GM21515 (cell line): ENCODE data around the gene EBLN1.

Experiments used
- ATAC-seq: cut with Tn5 transposase; IDR thresholded peaks from one replicate; pipeline ENCODE4 v1.9.1; 2021; ENCODE audit not compliant: unreplicated experiment

EBLN1 gene

DNA sequence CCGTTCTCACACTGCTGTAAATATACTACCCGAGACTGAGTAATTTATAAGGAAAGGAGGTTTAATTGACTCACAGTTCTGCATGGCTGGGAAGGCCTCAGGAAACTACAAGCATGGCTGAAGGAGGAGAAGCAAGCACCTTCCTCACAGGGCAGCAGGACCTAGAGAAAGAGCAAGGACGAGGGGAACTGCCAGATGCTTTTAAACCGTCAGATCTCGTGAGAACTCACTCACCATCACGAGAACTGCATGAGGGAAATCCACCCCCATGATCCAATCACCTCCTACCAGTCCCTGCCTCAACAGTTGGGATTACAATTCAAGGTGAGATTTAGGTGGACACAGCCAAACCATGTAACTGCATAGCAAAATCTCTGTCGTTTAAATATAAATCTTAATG is at the start of gene EBLN1:
Gene EBLN1 (minus strand): TSS at position 174 of the 400 bp plus-strand sequence. CDS start 8,032 bp downstream, outside the sequence.
- ATAC-seq = no peak

DNA sequence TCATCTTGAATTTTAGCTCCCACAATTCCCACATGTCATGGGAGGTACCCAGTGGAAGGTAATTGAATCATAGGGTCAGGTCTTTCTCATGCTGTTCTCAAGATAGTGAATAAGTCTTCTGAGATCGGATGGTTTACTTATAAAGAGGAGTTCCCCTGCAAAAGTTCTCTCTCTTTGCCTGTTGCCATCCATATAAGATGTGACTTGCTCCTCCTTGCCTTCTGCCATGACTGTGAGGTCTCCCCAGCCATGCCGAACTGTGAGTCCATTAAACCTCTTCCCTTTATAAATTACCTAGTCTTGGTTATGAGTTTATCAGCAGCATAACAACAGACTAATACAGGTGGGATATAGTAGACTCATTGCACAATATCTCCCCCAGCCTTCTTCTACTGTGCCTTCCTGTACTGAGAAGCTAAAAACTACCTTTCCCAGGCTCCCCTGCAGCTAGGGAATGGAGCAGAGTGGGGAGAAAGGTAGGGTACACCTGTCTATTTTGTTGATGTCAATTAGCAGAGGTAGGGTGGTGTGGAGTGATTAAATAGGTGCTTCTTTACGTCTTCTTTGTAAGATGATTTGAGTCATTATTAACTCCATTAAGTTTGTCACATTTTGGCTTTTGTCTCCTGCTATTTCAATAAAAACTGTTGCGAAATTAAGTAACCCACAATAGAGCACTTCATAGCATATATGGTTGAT is 48.2 kb upstream of the EBLN1 start:
- ATAC-seq = no peak

DNA sequence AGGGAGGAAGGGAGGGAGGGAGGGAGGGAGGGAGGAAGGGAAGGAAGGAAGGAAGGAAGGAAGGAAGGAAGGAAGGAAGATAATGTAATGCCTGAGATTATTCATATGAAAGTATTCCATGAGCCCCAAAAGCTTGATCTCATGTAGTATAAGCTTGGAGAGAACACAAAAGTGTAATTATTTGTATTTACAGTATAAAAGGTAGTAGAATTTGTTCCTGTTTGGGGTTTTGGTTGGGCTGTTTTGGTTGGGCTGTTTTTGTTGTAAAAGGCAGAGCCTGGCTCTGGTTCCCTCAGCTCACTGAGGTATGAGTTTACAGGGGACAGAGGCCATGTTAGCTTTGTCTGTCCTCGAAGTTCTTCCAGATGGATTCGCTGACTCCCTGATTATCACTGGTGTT is 45.3 kb upstream of the EBLN1 start:
- ATAC-seq = no peak

DNA sequence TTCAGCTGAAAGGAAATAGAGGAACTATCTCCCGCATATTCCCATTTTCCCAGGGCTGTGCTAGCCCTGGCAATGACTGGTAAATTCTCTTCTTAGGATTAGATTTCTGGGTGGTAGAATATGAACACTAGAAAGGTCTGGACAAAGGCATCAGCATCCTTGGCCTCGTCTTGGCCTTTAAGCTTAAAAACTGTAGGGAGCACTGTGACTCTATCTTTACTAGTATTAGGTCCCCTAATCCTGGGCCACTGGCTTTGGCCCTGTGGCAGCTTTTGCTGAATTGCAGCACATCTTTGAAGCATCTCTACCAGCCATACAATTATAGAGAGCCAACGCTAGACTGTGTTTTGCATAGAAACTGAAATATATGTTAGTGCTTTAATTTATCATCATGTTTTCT is 41.5 kb upstream of the EBLN1 start:
- no peak for ATAC-seq

DNA sequence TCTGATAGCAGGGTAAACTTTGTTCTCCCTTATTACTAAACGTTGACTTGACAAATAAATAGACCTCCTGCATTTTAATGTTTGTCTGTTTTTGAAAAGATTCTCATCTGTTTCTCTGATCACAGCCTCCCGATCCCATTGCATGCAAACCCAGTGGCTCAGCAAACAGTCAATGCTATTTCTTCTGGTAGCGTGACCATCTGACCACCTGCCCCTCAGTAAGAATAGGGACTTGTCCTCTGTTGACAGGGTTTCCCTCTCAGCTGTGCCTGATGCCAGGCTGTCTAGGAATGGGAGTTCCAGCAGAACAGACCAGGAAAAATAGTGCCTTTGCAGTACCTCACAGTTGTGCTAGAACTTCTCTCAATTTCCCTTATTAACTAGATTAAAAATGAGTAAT is 40.7 kb upstream of the EBLN1 start:
- ATAC-seq = no peak

DNA sequence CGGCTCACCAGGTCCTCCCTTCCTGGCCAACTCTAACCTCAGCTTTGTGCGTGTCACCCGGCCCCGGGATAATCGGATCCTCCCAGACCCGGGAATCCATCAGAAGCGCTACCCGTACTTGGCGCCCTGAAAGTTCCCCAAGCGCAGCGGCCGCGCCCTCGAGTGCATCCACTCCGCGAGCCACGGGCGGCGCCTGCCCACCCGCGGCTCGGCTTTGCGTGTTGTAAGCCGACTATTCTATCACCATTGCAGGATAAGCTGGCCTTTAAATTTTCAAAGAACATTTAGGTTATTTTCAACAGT is 35.7 kb upstream of the EBLN1 start:
- ATAC-seq = no peak

DNA sequence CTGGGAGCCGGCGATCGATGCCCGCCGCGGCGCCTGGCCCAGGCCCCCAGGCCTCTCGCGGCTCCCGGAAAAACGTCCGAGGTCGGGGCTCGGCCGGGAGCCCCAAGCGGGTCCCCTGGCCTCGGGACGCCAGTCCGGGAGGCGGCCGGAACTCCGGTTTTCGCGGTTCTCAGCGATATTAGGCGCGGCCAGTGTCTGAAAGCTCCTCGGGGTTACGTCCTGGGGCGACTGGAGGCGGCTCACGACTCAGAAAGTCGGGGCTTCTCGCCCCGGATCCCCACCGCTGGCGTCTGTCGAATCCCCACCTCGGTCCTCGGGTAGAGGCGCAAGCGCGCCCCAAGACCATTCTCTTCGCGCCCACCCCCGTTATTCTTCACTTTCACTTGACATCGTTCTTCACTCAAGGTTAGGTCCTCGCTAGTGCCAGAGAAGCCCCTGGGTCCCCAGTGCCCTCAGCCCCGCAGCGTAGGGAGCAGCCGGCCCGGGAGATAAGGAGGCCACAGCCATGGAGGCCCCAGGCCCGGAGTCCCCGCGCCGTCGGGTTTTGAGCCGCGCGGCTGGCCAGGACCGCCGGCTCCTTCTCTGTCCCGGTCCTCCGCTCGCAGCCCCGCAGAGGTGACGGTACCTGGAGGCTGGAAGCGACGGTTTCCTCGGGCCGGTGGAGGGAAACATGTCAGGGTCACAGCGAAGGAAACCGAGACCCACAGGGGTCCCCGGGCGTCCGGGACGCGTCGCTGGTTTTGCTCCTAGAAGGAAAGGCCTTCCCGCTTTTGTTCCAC is 35.2 kb upstream of the EBLN1 start:
- ATAC-seq = peak; percentile 32

DNA sequence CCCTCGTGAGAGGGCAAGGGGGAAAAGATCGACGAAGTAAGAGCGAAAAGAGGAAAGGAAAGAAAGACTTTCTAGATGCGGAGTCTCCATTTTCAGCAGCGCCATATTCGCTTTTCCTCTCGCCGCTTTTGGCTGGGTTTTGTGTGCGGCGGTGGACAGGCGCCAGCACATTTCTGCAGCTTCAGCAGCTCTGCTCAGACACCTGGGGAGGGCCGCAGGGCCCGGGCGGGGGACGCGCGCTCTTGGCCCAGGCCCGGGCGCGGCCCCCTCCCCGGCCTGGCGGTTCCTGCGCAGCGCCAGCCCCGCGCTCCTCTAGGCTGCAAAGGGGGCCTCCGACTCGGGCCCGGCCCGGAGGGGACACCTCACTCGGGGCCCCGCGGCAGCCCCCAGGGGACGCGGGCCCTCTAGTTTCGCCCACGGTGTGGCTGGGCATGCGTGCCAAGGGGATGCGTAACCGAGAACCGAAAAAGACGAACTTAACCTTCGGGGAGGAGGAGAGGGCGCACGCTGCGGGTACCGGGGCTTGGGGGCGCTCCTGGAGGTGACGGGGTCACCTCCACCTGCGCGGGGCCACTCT is 34.5 kb upstream of the EBLN1 start:
- peak; percentile 47 for ATAC-seq

DNA sequence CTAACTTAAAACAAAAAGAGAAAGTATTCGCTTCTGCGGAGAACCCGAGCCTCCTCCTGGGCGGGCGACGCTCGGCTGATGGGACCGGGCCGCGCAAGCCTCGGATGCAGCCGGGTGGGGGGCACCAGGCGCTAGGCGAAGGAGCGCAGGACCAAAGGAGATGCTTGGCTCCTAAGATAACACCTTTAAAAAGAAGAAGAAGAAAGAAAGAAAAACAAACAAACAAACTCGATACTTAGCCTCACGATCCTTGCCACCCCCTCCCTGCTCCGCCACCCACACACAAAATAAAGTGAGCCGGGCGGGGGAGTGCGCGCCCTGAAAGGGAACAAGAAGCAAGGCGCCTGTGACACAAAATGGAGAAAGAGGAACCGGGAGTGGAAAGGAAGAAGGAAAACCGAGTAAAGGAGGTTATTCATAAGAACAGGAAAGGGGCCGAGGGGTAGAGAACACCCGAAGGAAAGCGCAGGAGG is 34.0 kb upstream of the EBLN1 start:
- peak; percentile 66 for ATAC-seq

DNA sequence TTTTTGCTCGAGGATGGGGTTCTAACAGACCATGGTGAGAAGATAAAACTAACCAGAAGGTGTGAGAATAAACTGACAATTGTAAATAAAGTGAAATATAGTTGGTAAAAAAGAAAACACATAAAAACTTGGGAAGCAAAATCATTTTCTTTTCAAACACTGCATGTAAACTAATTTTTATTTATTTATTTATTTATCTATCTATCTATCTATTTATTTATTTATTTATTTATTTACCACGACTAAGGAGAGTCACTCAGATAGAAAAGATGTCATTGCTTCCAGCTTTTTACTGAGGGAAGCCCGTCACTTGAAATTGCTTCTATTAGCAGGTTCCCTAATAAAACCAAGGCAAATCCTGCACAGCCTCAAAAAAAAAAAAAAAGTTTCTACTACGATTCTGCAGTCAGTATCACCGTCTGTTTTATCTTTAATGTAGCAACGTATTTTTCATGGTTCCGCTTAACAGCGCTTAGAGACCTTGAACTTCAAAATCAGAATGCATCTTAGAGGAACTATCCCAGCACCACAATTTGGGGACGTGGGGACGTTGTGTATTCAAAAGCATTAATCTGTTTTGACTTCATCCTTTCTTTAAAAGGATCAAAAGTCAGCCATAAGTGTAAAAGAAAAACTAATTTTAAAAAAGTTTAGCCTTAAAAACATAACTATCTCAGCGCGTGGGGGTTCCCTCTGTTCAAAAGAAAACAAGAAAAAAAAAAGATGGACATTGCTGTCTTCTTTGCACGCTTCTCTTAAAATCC is 33.3 kb upstream of the EBLN1 start:
- peak; percentile 2 for ATAC-seq

DNA sequence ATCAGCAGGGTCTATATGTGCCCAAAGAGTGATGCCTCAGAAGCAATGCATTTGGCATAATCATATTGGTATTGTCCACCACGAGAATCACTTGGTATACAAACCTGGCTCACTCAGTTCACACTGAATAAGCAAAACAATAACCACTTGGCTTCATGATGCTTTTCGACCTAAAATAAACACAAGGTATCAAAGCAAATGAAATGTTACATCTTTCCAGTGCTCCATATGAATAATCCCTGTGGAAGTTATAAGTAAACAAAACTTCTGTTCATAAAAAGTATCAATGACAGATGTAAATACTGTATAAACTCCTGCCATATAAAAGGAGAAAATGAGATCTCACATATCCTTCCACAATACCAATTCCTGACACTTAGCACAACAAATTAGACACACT is 29.8 kb upstream of the EBLN1 start:
- no peak for ATAC-seq

DNA sequence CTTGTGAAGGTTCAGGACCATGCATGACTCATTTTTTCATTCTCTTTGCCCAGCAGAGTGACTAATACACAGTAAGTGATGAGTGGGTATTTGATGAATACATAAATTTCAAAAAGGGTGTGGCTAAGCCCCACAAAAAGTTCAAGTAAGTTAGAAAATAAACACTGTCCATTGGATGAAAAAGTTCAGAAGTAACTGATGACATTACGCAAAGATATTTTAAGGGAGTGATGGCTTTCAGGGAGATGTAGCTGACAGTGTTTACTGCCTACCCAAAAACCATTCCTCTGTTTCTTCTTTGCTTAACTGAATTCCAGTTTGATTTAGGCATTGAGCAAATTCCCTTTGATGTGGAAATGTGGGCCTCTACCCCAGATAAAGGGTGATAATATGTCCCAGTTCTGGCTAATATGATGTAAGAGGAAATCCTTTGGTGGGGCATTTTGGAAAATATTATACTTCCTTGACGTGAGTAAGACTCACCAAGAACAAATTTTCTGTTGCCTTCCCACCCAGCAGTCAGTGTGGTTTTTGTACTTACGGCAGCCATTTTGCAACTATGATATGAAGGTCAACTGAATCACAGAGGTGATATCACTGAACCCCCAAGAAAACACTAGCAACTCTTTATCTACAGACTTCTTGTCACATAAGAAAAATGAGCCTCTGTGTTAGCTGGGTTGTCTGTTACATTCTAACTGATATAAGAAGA is 29.0 kb upstream of the EBLN1 start:
- ATAC-seq = no peak

DNA sequence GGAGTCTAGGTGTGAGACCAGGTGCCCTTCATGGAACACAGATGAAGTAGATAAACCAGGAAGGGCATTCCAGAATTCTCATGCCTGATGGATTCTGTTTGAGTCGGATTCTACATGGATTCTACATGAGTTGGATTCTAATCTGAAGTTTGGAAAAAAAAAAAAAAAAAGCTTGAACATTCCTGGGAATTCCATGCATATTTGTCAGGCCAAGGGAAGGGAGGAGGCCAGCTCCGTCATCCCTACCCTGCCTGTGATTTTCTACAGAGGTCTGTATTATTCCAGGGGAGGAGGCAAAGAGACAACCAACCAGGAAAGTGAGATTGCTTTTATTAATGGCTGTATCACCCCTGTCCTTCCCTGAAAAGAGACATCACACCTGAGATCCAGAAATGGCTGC is 27.8 kb upstream of the EBLN1 start:
- no peak for ATAC-seq

DNA sequence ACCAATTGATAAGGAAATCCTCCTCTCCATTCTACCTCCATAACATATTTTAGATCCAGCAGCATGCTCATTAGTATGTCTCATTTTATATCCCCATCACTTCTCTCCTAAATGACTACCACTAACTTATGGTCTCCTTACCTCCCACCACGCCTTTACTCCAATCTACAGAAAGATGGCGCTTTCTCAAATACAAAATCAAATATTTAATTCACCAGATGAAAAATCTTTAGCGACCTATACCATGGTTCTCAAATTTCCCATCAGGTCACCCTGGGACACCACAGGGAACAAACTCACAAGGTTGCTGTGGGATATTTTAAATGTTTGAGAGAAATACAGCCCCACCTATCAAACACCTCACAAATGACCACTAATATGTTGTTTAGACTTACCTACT is 27.0 kb upstream of the EBLN1 start:
- ATAC-seq = no peak

DNA sequence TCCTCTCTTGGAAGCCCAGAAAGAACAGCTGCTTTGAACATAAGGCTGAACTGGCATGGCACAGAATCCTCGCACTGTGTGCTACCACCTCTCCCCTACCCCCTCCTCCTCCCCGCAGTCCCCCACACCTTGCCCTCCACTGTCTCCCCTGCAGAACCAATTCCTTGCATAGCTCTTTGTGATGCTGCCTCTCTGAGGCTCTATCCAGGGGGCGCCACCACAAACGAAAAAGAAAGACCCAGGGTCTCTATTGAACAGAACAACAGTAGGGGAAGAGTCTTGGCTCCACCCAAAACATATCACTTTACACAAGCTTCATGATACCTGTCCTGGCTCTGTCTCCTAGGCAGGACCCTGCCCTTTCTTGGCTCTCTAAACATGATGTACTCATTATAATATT is 26.2 kb upstream of the EBLN1 start:
- ATAC-seq = no peak

DNA sequence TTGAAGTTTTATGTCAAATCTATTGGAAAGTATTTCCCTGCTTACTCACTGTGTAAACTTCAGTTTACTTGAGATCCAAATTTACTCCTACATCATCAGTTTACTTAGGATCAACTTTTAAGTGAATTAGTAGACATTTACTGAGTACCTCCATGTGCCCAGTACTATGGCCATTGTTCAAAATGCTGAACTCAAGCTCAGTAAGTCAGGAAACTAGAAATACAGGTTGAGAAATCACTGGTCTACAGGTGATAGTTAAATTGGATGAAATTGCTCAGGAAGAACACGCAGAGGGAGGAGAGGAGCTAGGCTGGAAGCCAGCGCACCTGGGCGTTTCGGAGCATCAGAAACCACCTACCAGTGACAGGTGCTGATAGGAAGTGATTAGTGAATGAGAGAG is 25.5 kb upstream of the EBLN1 start:
- ATAC-seq = no peak

DNA sequence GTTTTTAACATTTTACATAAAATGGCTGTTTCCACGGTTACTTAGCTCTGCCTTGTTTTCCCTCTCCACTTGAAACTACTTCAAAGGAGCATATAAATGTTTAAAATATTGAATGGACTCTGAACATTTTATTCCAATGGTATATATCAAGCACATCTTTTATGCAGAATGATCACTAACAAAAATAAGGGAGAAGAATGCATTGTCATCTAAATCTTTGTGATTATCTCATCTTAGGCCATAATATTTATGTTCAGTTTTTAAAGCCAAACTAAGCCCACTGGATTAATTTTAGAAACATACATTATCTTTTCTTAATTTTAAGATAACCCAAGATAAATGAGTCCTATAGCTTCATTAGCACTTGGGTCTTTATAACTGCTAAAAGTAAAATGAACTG is 13.4 kb upstream of the EBLN1 start:
- no peak for ATAC-seq

DNA sequence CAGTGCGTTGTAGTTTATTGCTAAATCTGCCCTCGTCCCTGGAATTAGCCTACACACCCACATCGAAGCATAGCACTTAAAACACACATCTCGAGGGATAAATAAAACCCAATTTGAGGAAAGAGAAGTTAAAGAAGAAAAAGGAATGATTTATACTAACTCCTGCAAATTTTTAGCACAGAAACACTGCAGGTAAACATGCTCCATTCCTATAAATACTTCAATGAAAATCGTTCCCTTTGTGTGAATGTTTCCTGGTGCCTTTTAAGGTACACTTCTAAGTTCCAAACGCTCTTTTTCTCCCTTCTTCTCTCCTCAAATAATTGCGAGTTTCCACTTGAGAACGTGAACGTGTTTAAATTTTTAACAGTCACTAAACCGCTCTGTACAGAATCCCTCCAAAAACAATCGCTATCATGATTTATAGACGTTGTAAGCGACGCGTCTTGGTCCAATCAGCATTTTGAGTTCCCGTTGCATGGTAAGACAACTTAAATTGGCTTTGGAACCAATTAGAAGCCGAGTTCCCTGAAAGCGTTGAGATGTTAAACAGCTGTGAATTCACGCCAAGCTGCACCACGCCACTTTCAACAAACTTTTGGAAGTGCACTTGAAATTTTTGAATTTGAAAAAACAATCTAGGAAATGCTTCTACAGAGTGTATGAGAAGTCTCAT is 12.5 kb upstream of the EBLN1 start:
- ATAC-seq = no peak

DNA sequence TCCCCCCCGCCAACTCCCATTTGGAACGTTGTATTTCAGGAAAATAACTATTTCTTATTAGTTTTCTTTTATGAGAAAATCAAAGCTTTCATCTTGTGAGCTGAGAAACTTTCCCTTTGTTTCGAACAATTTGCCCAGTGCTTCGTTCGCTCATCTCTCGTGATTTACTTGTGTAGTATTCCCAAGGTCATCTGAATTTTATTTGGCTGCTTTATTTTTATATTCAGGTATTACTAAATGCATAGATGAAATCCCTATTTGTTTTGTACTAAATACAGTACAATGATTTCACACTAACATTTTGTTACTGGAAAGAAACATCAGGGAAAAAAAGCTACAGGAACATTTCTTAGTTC is 12.0 kb upstream of the EBLN1 start:
- ATAC-seq = no peak

DNA sequence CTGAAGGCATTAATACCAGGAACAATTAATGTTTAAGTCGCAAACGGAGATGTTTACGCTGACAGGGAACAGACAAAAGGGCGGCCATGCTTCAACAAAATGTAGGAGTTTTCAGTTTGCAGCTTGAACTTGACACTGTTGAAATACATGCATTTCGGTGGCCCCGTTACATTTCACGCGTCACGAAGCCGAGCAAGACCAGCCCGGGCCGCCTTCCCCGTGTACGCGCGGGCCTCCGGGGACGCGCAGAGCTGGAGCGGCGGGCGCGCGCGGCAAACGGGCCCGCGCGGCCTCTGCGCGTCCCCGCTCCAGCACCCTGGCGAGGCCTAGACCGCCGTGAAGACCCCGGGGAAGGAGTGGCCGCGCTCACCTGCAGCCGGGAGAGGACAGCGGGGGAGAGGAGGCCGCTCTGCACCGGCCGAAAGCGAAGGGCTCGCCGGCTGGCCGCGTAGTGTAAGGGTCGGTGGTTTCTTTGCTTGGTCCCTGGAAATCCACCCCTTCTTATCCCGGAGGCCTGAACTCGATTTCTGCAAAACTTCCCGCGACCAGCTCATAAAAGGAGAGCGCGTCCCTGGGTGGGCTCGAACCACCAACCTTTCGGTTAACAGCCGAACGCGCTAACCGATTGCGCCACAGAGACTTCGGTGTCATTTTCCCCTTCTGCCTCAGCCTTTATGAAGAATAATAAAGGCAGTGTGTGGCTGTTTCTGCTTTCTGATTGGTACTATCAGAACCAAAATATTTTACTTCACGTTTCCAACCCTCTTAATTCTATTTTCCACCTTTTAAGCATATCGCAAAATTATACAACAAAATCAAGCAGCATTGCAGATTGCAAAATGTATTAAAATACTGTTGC is 11.4 kb upstream of the EBLN1 start:
- ATAC-seq = peak; percentile 72
